Ishikawa (cell line): Measurements from ENCODE around the gene MPZL3.

Experiments
- FOXM1 ChIP-seq: IDR thresholded peaks from 2 replicates; pipeline ENCODE4 v1.6.1; 2012; ENCODE audit warnings: low read depth, borderline replicate concordance
- TF ChIP-seq, protein P1 (sequence below): IDR thresholded peaks from 2 replicates; pipeline ENCODE4 v1.6.1; 2012

DNA sequence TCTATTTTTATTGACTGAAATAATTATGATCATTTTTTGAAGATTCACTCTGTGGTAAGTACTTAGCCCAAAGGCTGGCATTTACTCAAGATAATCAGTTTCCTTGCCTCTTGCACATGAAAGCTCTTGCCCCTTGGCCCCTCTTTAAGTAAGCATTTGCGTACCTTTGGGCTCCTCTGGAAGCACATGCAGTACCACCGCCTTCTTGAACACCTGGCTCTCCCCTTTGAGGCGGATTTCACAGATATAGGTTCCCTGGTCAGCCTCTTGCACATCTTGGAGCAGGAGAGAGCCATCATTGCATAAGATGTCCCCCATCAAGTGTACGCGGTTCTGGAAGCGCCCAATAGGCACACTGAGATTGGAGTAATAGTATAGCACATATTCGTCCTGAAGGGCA lies 41.8 kb downstream of the MPZL3 start:
- TF ChIP-seq FOXM1: no peak
- TF ChIP-seq, protein P1, sequence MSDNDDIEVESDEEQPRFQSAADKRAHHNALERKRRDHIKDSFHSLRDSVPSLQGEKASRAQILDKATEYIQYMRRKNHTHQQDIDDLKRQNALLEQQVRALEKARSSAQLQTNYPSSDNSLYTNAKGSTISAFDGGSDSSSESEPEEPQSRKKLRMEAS: no peak
